ENCODE results near the gene FAM13A. TPM values are rescaled to one million over a fixed set of nuclear protein-coding genes. Genes with fewer than 3 reads are reported as not detected.

Gene FAM13A
- total RNA-seq, 1 donor from 2014 or later = 39.1 TPM

DNA sequence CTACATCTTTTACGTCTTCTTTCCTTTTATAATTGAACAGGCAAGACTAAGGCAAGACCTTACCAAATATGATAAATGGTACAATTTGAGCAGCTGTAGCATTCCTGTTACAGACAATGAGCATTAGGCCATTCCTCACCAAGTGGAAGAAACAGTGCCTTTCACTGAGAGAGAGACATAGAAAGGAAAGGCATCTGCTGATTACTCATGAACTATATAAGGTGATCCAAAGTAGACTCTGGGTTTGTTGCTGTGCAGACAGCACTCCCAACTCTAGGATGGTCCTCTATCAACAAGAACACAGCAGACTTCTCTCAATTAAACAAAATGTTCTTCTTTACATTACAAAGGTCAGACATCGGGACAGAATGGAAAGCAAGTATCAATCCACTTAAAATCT lies 91.9 kb downstream of the FAM13A start:
- ATAC-seq (no peak), DNase-seq (no peak)
- H3K4me1 ChIP-seq = peaks cover 10% of the 10 kb centered on the region
- H3K36me3 ChIP-seq = no peaks in the 10 kb centered on the region
- H3K27ac ChIP-seq = no peak overlapping the region
- no peaks in the 10 kb centered on the region for H3K9me3 ChIP-seq
- no peak overlapping the region for H3K4me3 ChIP-seq
- intact Hi-C loops (cut with DNase I) = no loop called here
- no peaks in the 10 kb centered on the region for H3K27me3 ChIP-seq (ENCODE audit: low read depth)
- TF ChIP-seq, protein P1, sequence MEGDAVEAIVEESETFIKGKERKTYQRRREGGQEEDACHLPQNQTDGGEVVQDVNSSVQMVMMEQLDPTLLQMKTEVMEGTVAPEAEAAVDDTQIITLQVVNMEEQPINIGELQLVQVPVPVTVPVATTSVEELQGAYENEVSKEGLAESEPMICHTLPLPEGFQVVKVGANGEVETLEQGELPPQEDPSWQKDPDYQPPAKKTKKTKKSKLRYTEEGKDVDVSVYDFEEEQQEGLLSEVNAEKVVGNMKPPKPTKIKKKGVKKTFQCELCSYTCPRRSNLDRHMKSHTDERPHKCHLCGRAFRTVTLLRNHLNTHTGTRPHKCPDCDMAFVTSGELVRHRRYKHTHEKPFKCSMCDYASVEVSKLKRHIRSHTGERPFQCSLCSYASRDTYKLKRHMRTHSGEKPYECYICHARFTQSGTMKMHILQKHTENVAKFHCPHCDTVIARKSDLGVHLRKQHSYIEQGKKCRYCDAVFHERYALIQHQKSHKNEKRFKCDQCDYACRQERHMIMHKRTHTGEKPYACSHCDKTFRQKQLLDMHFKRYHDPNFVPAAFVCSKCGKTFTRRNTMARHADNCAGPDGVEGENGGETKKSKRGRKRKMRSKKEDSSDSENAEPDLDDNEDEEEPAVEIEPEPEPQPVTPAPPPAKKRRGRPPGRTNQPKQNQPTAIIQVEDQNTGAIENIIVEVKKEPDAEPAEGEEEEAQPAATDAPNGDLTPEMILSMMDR (IDR thresholded peaks at IDR 0.05) = no peak

DNA sequence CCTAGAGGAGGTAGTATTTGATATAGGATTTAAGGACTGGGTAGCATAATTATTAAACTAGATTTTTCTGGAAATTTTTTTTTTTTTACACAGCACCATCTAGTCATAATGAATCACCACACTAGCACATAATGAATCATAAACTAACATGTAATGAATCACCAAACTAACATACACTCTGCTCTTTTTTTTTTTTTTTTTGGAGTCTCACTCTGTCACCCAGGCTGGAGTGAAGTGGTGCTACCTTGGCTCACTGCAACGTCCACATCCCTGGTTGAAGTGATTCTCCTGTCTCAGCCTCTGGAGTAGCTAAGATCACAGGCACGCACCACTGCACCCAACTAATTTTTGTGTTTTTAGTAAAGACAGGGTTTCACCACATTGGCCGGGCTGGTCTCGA lies 92.5 kb downstream of the FAM13A start:
- no peak overlapping the region for H3K27ac ChIP-seq

DNA sequence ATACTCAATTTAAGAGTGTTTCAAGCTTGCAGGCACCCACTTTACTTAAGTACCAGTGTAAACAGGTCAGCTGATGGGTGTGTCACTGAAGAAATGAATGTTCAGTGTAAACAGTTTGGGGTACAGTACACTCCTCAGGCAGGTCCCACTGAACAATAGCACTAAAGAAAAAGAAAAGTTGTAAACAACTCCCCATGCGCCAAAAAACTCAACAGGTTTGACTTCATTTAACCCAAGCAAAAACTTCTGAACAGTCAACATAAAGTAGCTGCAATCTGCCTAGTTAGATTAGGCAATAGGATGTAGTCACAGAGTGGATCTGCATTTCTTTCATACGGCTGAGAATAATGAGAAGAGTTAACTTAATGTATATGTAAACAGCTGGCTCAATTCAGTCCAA lies 93.2 kb downstream of the FAM13A start:
- Histone ChIP-seq H3K9me3 (no peaks in the 10 kb centered on the region), H3K4me1 (peaks cover 10% of the 10 kb centered on the region), H3K27ac (no peak overlapping the region), H3K27me3 (ENCODE audit: low read depth) (no peaks in the 10 kb centered on the region), H3K36me3 (no peaks in the 10 kb centered on the region), H3K4me3 (no peak overlapping the region)
- intact Hi-C loops (cut with DNase I) = no loop called here
- TF ChIP-seq, protein P1 (IDR thresholded peaks at IDR 0.05) = no peak
- ATAC-seq = peak; percentile 67 to 86
- no peak for DNase-seq

More for the DNA sequence above, 92.5 kb downstream of the FAM13A start:
- H3K4me3 ChIP-seq = no peak overlapping the region
- DNase-seq (no peak), ATAC-seq (peak in 1 of 2 donors; percentile 30)
- no peaks in the 10 kb centered on the region for H3K36me3 ChIP-seq
- TF ChIP-seq, protein P1 (IDR thresholded peaks at IDR 0.05) = no peak
- H3K9me3 ChIP-seq = no peaks in the 10 kb centered on the region
- H3K4me1 ChIP-seq = peaks cover 10% of the 10 kb centered on the region
- no peaks in the 10 kb centered on the region for H3K27me3 ChIP-seq (ENCODE audit: low read depth)
- intact Hi-C loops (cut with DNase I) = no loop called here

DNA sequence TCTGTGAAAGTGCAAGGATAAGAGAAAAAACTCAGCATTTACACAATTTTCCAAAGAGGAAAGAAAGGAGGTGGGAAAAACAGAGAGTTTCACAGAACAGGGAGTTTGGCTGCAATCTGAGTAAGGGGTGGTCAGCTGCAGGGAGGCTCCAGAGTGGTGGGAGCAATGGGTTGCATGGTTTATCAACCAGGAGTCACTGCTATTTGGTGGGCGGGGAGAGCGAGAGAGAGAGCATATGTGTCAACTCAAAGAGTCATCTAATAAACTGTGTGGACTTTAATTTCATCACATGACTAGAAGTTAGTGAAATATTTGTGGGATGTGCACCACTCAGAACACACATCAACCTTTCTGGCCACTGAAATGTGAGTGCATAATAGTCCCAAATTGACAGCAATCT lies 94.6 kb downstream of the FAM13A start:
- Histone ChIP-seq H3K27me3 (ENCODE audit: low read depth) (no peaks in the 10 kb centered on the region), H3K36me3 (no peaks in the 10 kb centered on the region), H3K27ac (no peak overlapping the region), H3K9me3 (no peaks in the 10 kb centered on the region), H3K4me1 (peaks cover 24% of the 10 kb centered on the region), H3K4me3 (no peak overlapping the region)
- ATAC-seq (no peak), DNase-seq (no peak)
- intact Hi-C loops (cut with DNase I) = no loop called here
- TF ChIP-seq, protein P1 (IDR thresholded peaks at IDR 0.05) = no peak

DNA sequence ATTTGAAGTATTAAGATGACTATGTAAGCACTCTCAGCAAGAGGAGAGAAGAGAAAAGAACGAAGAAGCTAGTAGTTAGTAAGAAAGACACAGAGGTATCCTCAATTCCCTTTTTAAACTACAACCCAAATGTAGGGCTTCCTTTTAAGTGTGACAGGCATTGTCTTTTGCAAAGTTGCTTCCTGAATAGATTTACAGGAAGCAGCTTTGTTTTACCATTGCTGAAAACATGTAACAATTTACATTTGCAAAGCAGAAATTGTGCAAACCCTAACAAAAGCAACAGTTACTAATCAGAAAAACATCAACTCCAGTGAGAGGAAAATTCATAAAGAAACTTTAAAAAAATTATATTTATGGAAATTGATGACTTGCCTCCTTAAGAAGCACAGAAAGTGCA lies 96.4 kb downstream of the FAM13A start:
- TF ChIP-seq, protein P1 (IDR thresholded peaks at IDR 0.05) = no peak
- DNase-seq (no peak), ATAC-seq (no peak)
- no peaks in the 10 kb centered on the region for H3K9me3 ChIP-seq
- no peaks in the 10 kb centered on the region for H3K27me3 ChIP-seq (ENCODE audit: low read depth)
- no peak overlapping the region for H3K4me3 ChIP-seq
- H3K4me1 ChIP-seq = peaks cover 31% of the 10 kb centered on the region
- H3K27ac ChIP-seq = no peak overlapping the region
- H3K36me3 ChIP-seq = no peaks in the 10 kb centered on the region
- intact Hi-C loops (cut with DNase I) = no loop called here

DNA sequence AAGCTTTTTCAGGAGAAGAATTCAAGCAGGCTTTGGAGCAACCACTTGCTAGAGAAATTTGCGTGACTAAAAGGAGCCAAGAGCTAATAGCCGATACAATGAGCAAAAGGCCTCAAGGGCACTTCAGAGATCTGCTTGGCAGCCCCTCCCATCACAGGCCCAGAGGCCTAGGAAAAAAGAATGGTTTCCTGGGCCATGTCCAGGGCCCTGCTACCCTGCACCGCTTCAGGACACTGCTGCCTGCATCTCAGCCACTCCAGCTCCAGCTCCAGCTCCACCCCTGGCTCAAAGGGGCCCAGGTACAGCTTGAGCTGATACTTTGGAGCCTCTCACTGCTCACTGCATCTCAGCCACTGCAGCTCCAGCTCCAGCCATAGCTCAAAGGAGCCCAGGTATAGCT lies 98.9 kb downstream of the FAM13A start:
- TF ChIP-seq, protein P1 (IDR thresholded peaks at IDR 0.05) = no peak
- H3K4me3 ChIP-seq = no peak overlapping the region
- peaks cover 21% of the 10 kb centered on the region for H3K4me1 ChIP-seq
- no peaks in the 10 kb centered on the region for H3K36me3 ChIP-seq
- DNase-seq = no peak
- no peaks in the 10 kb centered on the region for H3K27me3 ChIP-seq (ENCODE audit: low read depth)
- intact Hi-C loops (cut with DNase I) = no loop called here
- peak in 1 of 2 donors; percentile 32 for ATAC-seq
- peak overlapping the region; percentile 20 for H3K27ac ChIP-seq
- no peaks in the 10 kb centered on the region for H3K9me3 ChIP-seq

Measured in lower lobe of right lung (tissue), 2 donors.